SK-N-SH (cell line): ENCODE measurements around the gene MAPK6. TPM values are rescaled to one million over a fixed set of nuclear protein-coding genes. Genes with fewer than 3 reads are reported as not detected.

ENCODE experiments used
- CTCF ChIA-PET: fragments of 300-600, 350-600 bp; formaldehyde crosslinking; extraction: SDS; loops from one replicate; lab custom pipeline; 2021; lab: Yijun Ruan, JAX
- POLR2A ChIA-PET: fragments of 350-600 bp; sonication (Branson Sonifier 250); formaldehyde crosslinking; extraction: SDS; loops from one replicate; lab custom pipeline; 2020; ENCODE audit warnings: antibody characterized with exemption, inconsistent platforms; lab: Yijun Ruan, JAX
- DNase-seq: peaks from one replicate; pipeline ENCODE4 v3.0.0; 2012
- H2AFZ ChIP-seq: fragments of 200-600 bp; sonication (generic); 2 replicates; pipeline ENCODE4 v1.8.1; 2016; ENCODE audit warnings: antibody characterized with exemption, mild to moderate bottlenecking, low read depth
- H3F3A ChIP-seq: fragments of 200-600 bp; sonication (generic); replicated peaks from 2 replicates; pipeline ENCODE3; 2016; ENCODE audit warnings: antibody characterized with exemption, mild to moderate bottlenecking; ENCODE audit not compliant: insufficient read depth
- H3K27ac ChIP-seq, 2 experiments: fragments of 200-500 bp in 1 of 2; fragments of 200-600 bp in 1 of 2; sonication (Bioruptor generic) in 1 of 2; sonication (generic), shearing (Covaris generic) in 1 of 2; 2 replicates each; pipeline versions ENCODE4 v1.5.1 to v1.6.1; 2014 to 2016; ENCODE audit warnings: low read depth in 2 of 2, inconsistent platforms in 1 of 2, low read length in 1 of 2, mild to moderate bottlenecking in 1 of 2, mixed read lengths in 1 of 2
- H3K27me3 ChIP-seq: fragments of 200-600 bp; sonication (generic), shearing (Covaris generic); 2 replicates; pipeline ENCODE4 v1.6.1; 2016; ENCODE audit warnings: mixed run types; ENCODE audit not compliant: insufficient read depth
- H3K36me3 ChIP-seq, 2 experiments: fragments of 200-500 bp in 1 of 2; fragments of 200-600 bp in 1 of 2; sonication (Bioruptor generic) in 1 of 2; sonication (generic) in 1 of 2; replicated peaks in 1 of 2; 2 replicates each; pipeline versions ENCODE3 to v1.5.1; 2014 to 2016; ENCODE audit warnings: low read length in 1 of 2, mild to moderate bottlenecking in 1 of 2; ENCODE audit not compliant: insufficient read depth in 2 of 2, control insufficient read depth in 1 of 2
- H3K4me1 ChIP-seq, 2 experiments: fragments of 200-500 bp in 1 of 2; fragments of 200-600 bp in 1 of 2; sonication (Bioruptor generic) in 1 of 2; sonication (generic), shearing (Covaris generic) in 1 of 2; 2 replicates each; pipeline versions ENCODE4 v1.5.1 to v1.6.1; 2014 to 2016; ENCODE audit warnings: low read depth in 1 of 2, low read length in 1 of 2, mixed run types in 1 of 2; ENCODE audit not compliant: insufficient read depth in 2 of 2, control insufficient read depth in 1 of 2
- H3K4me2 ChIP-seq: fragments of 200-600 bp; sonication (generic), shearing (Covaris generic); 2 replicates; pipeline ENCODE4 v1.6.1; 2017; ENCODE audit warnings: mixed run types
- H3K4me3 ChIP-seq, 2 experiments: fragments of 200-500 bp in 1 of 2; fragments of 200-600 bp in 1 of 2; sonication (Bioruptor generic) in 1 of 2; sonication (generic), shearing (Covaris generic) in 1 of 2; 2 replicates each; pipeline versions ENCODE4 v1.5.1 to v1.8.1; 2014 to 2016; ENCODE audit warnings: low read depth in 2 of 2, inconsistent platforms in 1 of 2, low read length in 1 of 2, mild to moderate bottlenecking in 1 of 2, mixed read lengths in 1 of 2, moderate library complexity in 1 of 2
- H3K79me2 ChIP-seq: fragments of 200-600 bp; sonication (generic); 2 replicates; pipeline ENCODE4 v1.8.1; 2017; ENCODE audit warnings: mild to moderate bottlenecking; ENCODE audit not compliant: insufficient read depth
- H3K9ac ChIP-seq: fragments of 200-600 bp; sonication (generic); 2 replicates; pipeline ENCODE4 v1.6.1; 2017; ENCODE audit warnings: mixed run types
- H3K9me2 ChIP-seq: fragments of 200-600 bp; sonication (generic); 2 replicates; pipeline ENCODE4 v1.6.1; 2017; ENCODE audit warnings: mixed run types
- H3K9me3 ChIP-seq: fragments of 200-600 bp; sonication (generic); 2 replicates; pipeline ENCODE4 v1.6.1; 2017; ENCODE audit warnings: mixed run types, mild to moderate bottlenecking, moderate library complexity
- H4K20me1 ChIP-seq: fragments of 200-600 bp; sonication (generic); 2 replicates; pipeline ENCODE4 v1.6.1; 2017; ENCODE audit warnings: mild to moderate bottlenecking, mixed run types; ENCODE audit not compliant: insufficient read depth
- CTCF ChIP-seq: fragments of 200-600 bp; sonication (generic); IDR thresholded peaks from 2 replicates; pipeline ENCODE4 v1.6.1; 2017; ENCODE audit warnings: antibody characterized with exemption, mild to moderate bottlenecking, moderate library complexity
- ELF1 ChIP-seq: IDR thresholded peaks from 2 replicates; pipeline ENCODE4 v1.4.0; 2012
- EP300 ChIP-seq, 2 experiments: IDR thresholded peaks; 2 replicates each; pipeline versions ENCODE4 v1.4.0 to v1.6.1; 2012; ENCODE audit warnings: borderline replicate concordance in 1 of 2, low read depth in 1 of 2, low read length in 1 of 2
- EZH2phosphoT487 ChIP-seq: fragments of 200-600 bp; sonication (generic); IDR thresholded peaks from 2 replicates; pipeline ENCODE4 v1.6.1; 2017; ENCODE audit warnings: low read depth, mixed run types, mild to moderate bottlenecking, antibody characterized with exemption, moderate library complexity, borderline replicate concordance
- FOSL2 ChIP-seq: IDR thresholded peaks from 2 replicates; pipeline ENCODE4 v1.4.0; 2012; ENCODE audit warnings: low read depth, mild to moderate bottlenecking, moderate library complexity, borderline replicate concordance
- FOXJ3 ChIP-seq: sonication (generic); formaldehyde crosslinking; IDR thresholded peaks from 2 replicates; pipeline ENCODE4 v1.5.1; 2020; ENCODE audit warnings: mild to moderate bottlenecking, missing genetic modification reagents
- GABPA ChIP-seq: IDR thresholded peaks from 2 replicates; pipeline ENCODE4 v1.4.0; 2012; ENCODE audit warnings: low read depth, mild to moderate bottlenecking
- MAX ChIP-seq: IDR thresholded peaks from 2 replicates; pipeline ENCODE4 v1.4.0; 2012; ENCODE audit warnings: low read depth
- MEF2A ChIP-seq: IDR thresholded peaks from 2 replicates; pipeline ENCODE4 v1.4.0; 2012; ENCODE audit warnings: low read depth, borderline replicate concordance
- NFIC ChIP-seq: IDR thresholded peaks from 2 replicates; pipeline ENCODE4 v1.4.0; 2012; ENCODE audit warnings: borderline replicate concordance
- NRF1 ChIP-seq: IDR thresholded peaks from 2 replicates; pipeline ENCODE4 v1.6.1; 2012; ENCODE audit warnings: low read depth, mild to moderate bottlenecking, low read length
- PBX3 ChIP-seq: IDR thresholded peaks from 2 replicates; pipeline ENCODE4; 2012
- POLR2AphosphoS5 ChIP-seq: IDR thresholded peaks from 2 replicates; pipeline ENCODE4 v1.6.1; 2012; ENCODE audit warnings: low read depth, low read length
- RXRA ChIP-seq: IDR thresholded peaks from 2 replicates; pipeline ENCODE4 v1.4.0; 2012; ENCODE audit warnings: low read depth, mild to moderate bottlenecking, borderline replicate concordance
- SIN3A ChIP-seq: IDR thresholded peaks from 2 replicates; pipeline ENCODE4 v1.6.1; 2012; ENCODE audit warnings: low read depth, mild to moderate bottlenecking, low read length, moderate library complexity, borderline replicate concordance
- SMC3 ChIP-seq: IDR thresholded peaks from 2 replicates; pipeline ENCODE4 v1.6.1; 2012; ENCODE audit warnings: low read depth, low read length, improper control_type of control experiment
- TAF1 ChIP-seq: IDR thresholded peaks from 2 replicates; pipeline ENCODE4 v1.6.1; 2012; ENCODE audit warnings: low read depth, mild to moderate bottlenecking, low read length, moderate library complexity, borderline replicate concordance
- TCF12 ChIP-seq: IDR thresholded peaks from 2 replicates; pipeline ENCODE4 v1.4.0; 2012
- TEAD4 ChIP-seq: IDR thresholded peaks from 2 replicates; pipeline ENCODE4 v1.4.0; 2012; ENCODE audit warnings: mild to moderate bottlenecking, borderline replicate concordance; ENCODE audit not compliant: insufficient read depth
- YY1 ChIP-seq: IDR thresholded peaks from 2 replicates; pipeline ENCODE4 v1.4.0; 2012; ENCODE audit warnings: low read depth, mild to moderate bottlenecking
- WGBS: methylation state at CpG from one replicate; pipeline ENCODE4 v1.1.6; 2017; ENCODE audit warnings: low lambda C conversion rate; 5-methylcytosine and 5-hydroxymethylcytosine counted together
- polyA plus RNA-seq, 3 experiments: library from polyadenylated mRNA; depleted of rRNA; stranded (reverse); fragments of >200 nt; gene quantifications; 2 replicates each; pipeline ENCODE4 v1.2.3, GENCODE V29; 2012
- TF ChIP-seq, protein P1 (sequence below): IDR thresholded peaks from 2 replicates; pipeline ENCODE4 v1.4.0; 2012; ENCODE audit warnings: low read depth, borderline replicate concordance

Gene MAPK6
- polyA plus RNA-seq, 1 of the 3 experiments (the other 2 are of a cell fraction), result 16.9 TPM

GRCh38 chr15:52097180-52097579 is 78.2 kb downstream of the MAPK6 start:
- H3K9me2 ChIP-seq, result no peaks in the 10 kb centered on the region
- peaks cover 49% of the 10 kb centered on the region for H3F3A ChIP-seq
- TF ChIP-seq NFIC, result peak; percentile 41; the same call in 1 of the 2 replicates
- TF ChIP-seq TCF12, result no peak
- TF ChIP-seq RXRA, result no peak
- TF ChIP-seq, protein P1, sequence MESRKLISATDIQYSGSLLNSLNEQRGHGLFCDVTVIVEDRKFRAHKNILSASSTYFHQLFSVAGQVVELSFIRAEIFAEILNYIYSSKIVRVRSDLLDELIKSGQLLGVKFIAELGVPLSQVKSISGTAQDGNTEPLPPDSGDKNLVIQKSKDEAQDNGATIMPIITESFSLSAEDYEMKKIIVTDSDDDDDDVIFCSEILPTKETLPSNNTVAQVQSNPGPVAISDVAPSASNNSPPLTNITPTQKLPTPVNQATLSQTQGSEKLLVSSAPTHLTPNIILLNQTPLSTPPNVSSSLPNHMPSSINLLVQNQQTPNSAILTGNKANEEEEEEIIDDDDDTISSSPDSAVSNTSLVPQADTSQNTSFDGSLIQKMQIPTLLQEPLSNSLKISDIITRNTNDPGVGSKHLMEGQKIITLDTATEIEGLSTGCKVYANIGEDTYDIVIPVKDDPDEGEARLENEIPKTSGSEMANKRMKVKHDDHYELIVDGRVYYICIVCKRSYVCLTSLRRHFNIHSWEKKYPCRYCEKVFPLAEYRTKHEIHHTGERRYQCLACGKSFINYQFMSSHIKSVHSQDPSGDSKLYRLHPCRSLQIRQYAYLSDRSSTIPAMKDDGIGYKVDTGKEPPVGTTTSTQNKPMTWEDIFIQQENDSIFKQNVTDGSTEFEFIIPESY, result no peak
- no peak for TF ChIP-seq GABPA
- H3K27ac ChIP-seq, result peak overlapping the region in 1 of 2 experiments; percentile 98; a peak in 1 of 4 replicates
- H3K4me2 ChIP-seq, result 0 out of 2 replicates have a peak overlapping the region, but pooled peaks have one; percentile 11
- H3K36me3 ChIP-seq, result no peaks in the 10 kb centered on the region
- H3K9ac ChIP-seq, result no peak overlapping the region
- ChIA-PET CTCF (interaction anchor here (0.6 to 1.3 kb wide), 5 partner anchors 21 to 447 kb away, joined by 3 to 4 read pairs (median 3); no protein-coding TSS in a partner anchor), POLR2A (no interaction called here)
- no peaks in the 10 kb centered on the region for H3K27me3 ChIP-seq
- H3K4me3 ChIP-seq, result no peak overlapping the region
- H3K79me2 ChIP-seq, result no peaks in the 10 kb centered on the region
- no peaks in the 10 kb centered on the region for H4K20me1 ChIP-seq
- DNase-seq, result no peak
- no peak overlapping the region for H2AFZ ChIP-seq
- H3K9me3 ChIP-seq, result no peaks in the 10 kb centered on the region
- H3K4me1 ChIP-seq, result peaks cover 5 to 27% of the 10 kb centered on the region in 2 experiments; a peak in 3 of 4 replicates

- no peak overlapping the region for H3K4me3 ChIP-seq
- TF ChIP-seq CTCF (no peak), PBX3 (no peak), EZH2phosphoT487 (no peak), YY1 (no peak), MAX (no peak), SMC3 (no peak), NFIC (no peak), ELF1 (no peak), RXRA (no peak), TAF1 (no peak), SIN3A (no peak), NRF1 (no peak), POLR2AphosphoS5 (no peak), TEAD4 (no peak), FOXJ3 (no peak), MEF2A (no peak), FOSL2 (no peak), EP300 (IDR thresholded peaks at IDR 0.05; ENCODE audit: borderline replicate concordance in 1 of 2, low read depth in 1 of 2, low read length in 1 of 2) (no peak)
- TF ChIP-seq, protein P1, result no peak
- TF ChIP-seq, all 33 proteins: peak for 0
- H3K9ac ChIP-seq, result no peak overlapping the region
- H3K79me2 ChIP-seq, result no peaks in the 10 kb centered on the region
- no peaks in the 10 kb centered on the region for H3K9me2 ChIP-seq
- ChIA-PET POLR2A (no interaction called here), CTCF (interaction anchor here (1.1 to 1.3 kb wide), 2 partner anchors 22 to 129 kb away, joined by 3 to 4 read pairs; no protein-coding TSS in a partner anchor)
- no peak overlapping the region for H3K4me2 ChIP-seq
- H3K36me3 ChIP-seq, result no peaks in the 10 kb centered on the region
- no peaks in the 10 kb centered on the region for H3K9me3 ChIP-seq
- H4K20me1 ChIP-seq, result no peaks in the 10 kb centered on the region
- DNase-seq, result no peak
- peaks cover 49% of the 10 kb centered on the region for H3F3A ChIP-seq
- H3K27ac ChIP-seq, result peak overlapping the region in 1 of 2 experiments; percentile 98; a peak in 1 of 4 replicates
- 94% methylated on average over 2 of the region's 2 CpGs for WGBS
- H3K27me3 ChIP-seq, result no peaks in the 10 kb centered on the region
- H2AFZ ChIP-seq, result no peak overlapping the region
- peaks cover 5 to 29% of the 10 kb centered on the region in 2 experiments; a peak in 3 of 4 replicates for H3K4me1 ChIP-seq
Observed at GRCh38 chr15:52098323-52098722, 79.3 kb downstream of the MAPK6 start.
